GM19397 (cell line): ENCODE data around the gene CHSY3.

Source experiments
- ATAC-seq: cut with Tn5 transposase; IDR thresholded peaks from one replicate; pipeline ENCODE4 v1.9.1; 2021; ENCODE audit warnings: mild to moderate bottlenecking, moderate library complexity; ENCODE audit not compliant: unreplicated experiment

CHSY3 gene

GRCh38 chr5:129904102-129904666 lies at the start of gene CHSY3:
CHSY3 (plus strand) TSS chr5:129904465.
- peak; percentile 72 for ATAC-seq

- ATAC-seq = no peak
Observed at GRCh38 chr5:129856325-129856724, 47.9 kb upstream of the CHSY3 start.

GRCh38 chr5:129857116-129857515 lies 47.1 kb upstream of the CHSY3 start:
- no peak for ATAC-seq

GRCh38 chr5:129858131-129858675 lies 46.1 kb upstream of the CHSY3 start:
- ATAC-seq = no peak

- no peak for ATAC-seq
Observed at GRCh38 chr5:129884322-129884721, 19.9 kb upstream of the CHSY3 start.

- no peak for ATAC-seq
Observed at GRCh38 chr5:129899454-129899853, 4.8 kb upstream of the CHSY3 start.

GRCh38 chr5:129902816-129903215 lies 1.4 kb upstream of the CHSY3 start:
- no peak for ATAC-seq

- no peak for ATAC-seq
Observed at GRCh38 chr5:129903466-129904101, 681 bp upstream of the CHSY3 start.

- ATAC-seq = peak; percentile 14
Observed at GRCh38 chr5:129904667-129905472, 605 bp downstream of the CHSY3 start.

GRCh38 chr5:129905473-129906176 lies 1.4 kb downstream of the CHSY3 start:
- no peak for ATAC-seq

GRCh38 chr5:129906177-129906887 lies 2.1 kb downstream of the CHSY3 start:
- ATAC-seq = no peak

GRCh38 chr5:129909225-129909624 lies 5.0 kb downstream of the CHSY3 start:
- ATAC-seq = no peak

- ATAC-seq = no peak
Observed at GRCh38 chr5:129912601-129913255, 8.5 kb downstream of the CHSY3 start.

- no peak for ATAC-seq
Observed at GRCh38 chr5:129915415-129915814, 11.2 kb downstream of the CHSY3 start.

GRCh38 chr5:129917224-129917623 lies 13.0 kb downstream of the CHSY3 start:
- ATAC-seq = no peak

GRCh38 chr5:129921204-129921603 lies 16.9 kb downstream of the CHSY3 start:
- ATAC-seq = no peak

GRCh38 chr5:129930221-129930620 lies 26.0 kb downstream of the CHSY3 start:
- no peak for ATAC-seq

- no peak for ATAC-seq
Observed at GRCh38 chr5:129935626-129936025, 31.4 kb downstream of the CHSY3 start.

GRCh38 chr5:129938077-129938476 lies 33.8 kb downstream of the CHSY3 start:
- no peak for ATAC-seq

GRCh38 chr5:129943936-129944335 lies 39.7 kb downstream of the CHSY3 start:
- no peak for ATAC-seq
